Endometrium (tissue), 2 donors: Measurements from ENCODE around the gene CBLN2.
A peak's percentile ranks its signal among the peaks of the same experiment; 100 is the strongest.

Source experiments
- FAIRE-seq: peaks from 2 replicates; lab custom pipeline; 2012; peaks lifted over from hg19 to GRCh38; lab: Jason Lieb, UNC
- donor health status: control.
- donor health status: control.

The CBLN2 gene

DNA sequence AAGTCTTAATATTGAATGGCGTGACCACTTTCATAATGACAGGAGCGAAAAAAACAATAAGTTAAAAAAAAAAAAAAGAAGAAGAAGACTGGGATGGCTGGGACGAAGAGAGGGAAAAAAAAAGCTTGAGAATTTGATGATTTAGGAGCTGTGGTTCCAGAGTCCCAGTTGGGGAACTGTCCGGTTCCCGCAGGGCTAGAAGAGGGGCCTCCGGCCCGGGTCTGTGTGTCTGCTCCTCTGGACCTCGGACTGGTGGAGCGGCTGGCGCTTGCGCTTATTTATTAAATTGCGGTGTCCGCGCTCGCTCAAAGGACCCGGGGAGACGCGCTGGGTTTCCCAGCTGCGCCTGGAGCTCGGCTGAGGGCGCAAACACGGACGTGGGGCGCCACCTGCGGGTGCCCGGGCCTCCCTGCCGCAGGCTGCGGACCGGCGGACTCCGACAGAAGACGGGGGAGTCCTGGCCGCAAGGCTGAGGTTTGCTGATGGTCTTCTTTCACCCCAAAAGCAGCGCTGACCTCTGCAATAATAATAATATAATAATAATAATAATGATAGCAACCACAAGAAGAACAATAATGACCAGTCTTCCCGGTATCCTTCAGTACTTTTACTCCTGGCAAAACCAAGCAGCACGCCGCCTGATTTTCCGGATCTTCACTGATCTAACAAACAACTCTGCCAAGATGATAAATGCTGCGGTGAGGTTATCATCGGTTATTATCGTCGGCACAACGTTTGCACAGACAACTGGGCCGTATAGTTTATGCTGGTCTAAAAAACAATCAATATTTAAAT lies at the start of gene CBLN2:
TSS of gene CBLN2 (minus strand) at position 251 of the 795 bp plus-strand sequence. CDS start 2,182 bp downstream, outside the sequence.
- no peak for FAIRE-seq

DNA sequence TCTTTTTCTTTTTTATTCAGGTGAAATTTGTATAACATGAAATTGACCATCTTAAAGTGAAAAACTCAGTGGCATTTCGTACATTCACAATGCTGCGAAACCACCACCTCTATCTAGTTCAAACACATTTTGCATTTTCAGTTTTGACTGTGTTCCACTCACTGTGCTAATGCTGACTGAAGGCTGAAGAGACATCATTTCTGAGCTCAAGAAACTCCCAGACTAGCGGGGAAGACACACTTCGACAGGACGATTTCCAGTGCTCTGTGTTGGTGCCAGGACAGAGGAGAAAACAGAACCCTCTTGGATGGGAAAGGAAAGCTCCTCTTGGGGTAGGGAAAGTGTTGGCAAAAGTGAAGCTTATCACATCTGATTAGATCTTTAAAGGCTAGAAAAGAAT lies 44.2 kb upstream of the CBLN2 start:
- FAIRE-seq = no peak

DNA sequence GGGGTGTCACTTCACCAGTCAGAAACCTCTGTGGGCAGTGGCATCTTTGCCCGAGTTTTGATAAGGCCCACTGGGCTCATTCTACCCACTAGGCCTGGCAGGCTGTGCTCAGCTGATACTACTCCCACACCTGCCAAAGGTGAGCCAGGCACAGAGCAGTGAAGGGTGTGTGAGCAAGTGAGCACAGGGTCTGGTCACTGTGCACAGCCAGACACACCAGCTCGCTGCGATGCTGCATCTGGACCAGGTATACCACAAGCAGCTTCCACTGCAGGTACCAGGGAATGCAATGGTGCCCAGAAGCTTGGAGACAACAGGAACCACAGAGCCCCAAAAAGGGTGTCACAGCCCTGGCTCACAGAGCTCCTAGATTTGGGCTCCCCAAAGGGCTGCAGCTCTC lies 40.6 kb upstream of the CBLN2 start:
- FAIRE-seq = no peak

DNA sequence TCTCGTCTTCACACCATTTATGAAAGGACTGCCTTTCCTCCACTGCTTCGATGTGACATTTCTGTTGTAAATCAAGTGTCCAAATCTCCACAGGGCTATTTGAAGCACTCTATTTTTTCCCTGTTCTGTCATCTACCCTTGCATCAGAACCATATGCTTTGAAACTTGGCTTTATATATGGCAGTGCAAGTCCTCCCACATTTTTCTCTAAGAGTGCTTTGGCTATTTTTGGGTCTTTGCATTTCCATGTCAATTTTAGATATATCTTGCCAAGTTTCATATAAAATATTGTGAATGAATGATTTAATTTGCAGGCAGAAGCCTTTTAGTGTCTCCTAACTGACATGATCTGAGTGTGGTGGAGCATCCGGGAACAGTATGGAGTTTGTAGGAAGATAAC lies 37.8 kb upstream of the CBLN2 start:
- no peak for FAIRE-seq

DNA sequence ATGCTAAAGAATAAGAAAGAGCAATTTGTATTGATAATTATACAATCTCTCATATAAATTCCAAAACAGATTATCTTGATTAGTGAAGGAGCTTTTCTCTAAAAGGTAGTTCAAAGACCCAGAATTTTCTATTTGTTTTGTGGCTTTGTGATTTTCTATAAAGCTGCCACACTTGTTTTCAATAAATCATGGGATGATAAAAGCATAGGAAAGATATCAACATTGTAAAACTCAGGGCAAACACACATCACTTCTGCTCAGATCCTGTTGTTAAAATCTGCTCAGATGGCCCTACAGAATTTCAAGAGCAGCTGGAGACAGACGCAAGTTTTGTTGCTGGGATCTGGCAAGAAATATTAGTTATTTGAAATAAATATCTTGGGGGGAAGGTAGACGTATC lies 28.8 kb upstream of the CBLN2 start:
- FAIRE-seq = no peak

DNA sequence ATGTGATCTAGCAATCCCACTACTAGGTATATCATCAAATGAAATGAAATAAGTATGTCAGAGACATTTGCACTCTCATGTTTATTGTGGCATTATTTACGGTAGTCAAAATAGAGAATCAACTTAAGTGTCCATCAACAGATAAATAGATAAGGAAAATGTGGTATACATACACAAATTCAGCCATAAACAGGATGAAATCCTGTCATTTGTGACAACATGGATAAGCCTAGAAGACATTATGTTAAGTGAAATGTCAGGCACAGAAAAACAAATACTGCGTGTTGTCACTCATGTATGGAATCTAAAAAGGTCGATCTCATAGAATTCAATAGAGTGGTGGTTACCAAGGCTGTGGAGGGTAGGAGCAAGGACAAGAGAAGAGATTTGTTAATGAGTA lies 22.1 kb upstream of the CBLN2 start:
- FAIRE-seq = no peak

DNA sequence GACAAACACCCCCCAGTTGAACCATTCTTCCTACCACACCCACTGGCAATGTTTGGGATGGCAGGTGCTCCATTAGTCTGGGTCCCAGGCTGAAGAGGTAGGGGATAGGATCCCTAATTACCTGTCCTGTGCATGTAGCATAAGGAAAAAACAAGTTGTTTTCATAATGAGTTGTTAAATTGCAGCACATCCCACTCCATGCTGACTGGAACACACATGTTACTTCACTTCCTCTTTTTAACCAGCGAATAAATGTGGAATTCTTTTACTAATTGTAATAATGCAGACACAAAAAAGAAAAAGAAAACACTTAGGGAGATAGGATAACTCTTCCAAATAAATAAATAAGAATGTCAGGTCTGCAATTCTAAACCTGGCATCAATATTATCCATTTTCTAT lies 11.8 kb upstream of the CBLN2 start:
- no peak for FAIRE-seq

DNA sequence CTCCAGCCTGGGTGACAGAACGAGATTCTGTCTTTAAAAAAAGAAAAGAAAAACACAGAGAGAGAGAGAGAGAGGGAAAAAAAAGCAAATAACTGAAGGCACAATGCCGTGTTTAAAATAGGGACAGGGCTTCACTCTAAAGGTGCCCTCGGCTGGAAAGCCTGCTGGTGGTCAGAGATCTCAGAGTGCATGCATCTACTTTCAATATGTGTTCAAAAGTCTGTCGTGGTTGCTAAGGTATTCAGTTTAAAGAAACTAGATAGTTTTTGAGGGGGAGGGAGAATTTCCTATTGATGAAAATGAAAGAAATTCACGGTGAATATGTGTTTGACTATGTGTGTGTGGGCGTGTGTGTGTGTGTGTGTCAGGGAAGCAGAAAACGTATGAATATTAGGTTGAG lies 11.0 kb upstream of the CBLN2 start:
- FAIRE-seq = no peak

DNA sequence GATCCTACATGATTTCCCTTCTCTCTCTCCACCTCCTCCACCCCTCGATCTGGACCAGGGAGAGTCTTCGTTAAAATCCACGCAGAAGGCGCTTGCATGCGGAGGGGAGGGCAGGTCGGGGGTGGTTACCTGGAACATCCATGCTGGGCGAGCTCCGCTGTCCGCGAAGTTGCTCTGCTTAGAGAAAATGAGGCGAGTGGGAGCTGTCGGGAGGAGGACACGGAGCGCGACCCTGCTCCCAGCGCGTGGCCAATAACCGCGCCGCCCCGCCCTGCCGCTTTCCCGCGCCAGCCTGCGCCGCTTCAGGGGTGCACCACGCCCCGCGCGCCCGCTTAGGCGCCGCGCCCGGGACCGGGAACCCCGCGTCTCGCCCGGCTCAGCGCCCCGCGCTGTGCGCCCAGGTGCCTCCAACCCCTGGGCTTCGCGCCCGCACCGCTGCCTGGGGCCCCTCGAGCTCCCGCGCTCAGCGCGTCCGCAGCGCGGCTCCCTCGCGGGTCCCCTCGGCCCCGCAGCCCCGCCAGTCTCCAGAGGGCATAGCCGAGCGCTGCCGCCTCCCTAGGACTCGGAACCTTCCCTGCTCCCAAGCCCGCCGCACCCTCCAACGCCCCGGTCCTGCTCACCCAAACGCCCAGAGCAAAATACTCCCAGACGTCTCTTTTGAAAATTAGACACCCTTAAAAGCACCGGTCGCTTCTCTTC lies 636 bp downstream of the CBLN2 start:
- FAIRE-seq = no peak

DNA sequence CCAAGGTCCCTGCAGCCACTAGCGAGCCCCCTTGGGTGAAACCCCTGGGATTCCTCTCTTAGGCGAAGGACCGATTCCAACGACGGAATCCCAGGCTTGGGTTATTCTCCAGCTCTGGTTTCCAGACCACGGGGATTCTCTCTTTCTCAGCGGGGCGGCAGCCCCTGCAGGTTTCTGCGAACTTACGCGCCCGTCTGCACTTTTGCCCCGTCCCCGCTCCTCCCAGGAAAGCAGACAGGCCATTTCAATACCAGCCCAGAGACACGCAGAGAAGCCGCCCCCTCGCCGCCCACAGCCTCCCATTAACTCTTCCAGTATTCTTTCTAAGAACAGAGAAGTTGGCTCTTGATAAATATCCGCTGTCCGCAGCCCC lies 1.2 kb downstream of the CBLN2 start:
- FAIRE-seq = no peak

DNA sequence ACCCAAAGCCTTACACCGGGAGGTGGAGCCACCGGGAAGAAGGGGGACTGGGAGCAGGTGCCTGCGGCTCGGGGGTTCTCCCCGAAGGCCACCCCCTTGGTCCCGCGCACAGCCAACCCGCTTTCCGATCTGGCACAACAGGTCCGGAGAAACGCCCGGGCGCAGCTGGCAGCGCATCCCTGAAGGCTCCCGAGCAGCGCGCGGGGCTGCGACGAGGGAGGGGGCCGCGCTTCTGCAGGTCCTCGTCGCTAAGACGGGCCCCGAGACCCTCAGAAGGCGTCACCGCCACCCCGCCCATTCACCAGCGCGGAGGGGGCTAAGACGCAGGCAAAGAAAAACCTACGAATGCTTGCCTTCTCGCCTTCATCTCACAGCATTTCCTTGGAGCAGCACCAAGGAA lies 1.8 kb downstream of the CBLN2 start:
- FAIRE-seq = no peak

DNA sequence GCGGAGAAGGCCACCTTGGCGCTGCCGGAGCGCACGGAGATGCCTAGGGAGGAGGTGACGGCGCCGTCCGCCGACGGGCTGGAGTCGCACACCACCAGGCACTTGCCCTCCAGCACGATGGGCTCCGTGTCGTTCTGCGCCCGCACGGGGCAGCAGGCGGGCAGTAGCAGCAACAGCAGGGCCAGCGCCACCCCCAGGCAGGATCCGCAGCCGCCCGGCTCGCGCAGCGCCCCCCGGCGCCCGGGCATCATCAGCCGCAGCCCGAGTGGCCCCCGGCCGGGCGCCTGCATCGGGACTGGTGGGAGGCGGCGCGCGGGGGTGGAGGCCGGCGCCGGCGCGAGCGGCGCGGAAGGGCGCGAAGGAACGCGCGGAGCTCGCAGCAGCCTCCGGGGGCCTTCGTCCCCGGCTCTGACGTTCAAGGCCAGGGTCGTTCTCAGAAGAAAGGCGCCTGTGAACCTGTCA lies 2.2 kb downstream of the CBLN2 start:
- no peak for FAIRE-seq

DNA sequence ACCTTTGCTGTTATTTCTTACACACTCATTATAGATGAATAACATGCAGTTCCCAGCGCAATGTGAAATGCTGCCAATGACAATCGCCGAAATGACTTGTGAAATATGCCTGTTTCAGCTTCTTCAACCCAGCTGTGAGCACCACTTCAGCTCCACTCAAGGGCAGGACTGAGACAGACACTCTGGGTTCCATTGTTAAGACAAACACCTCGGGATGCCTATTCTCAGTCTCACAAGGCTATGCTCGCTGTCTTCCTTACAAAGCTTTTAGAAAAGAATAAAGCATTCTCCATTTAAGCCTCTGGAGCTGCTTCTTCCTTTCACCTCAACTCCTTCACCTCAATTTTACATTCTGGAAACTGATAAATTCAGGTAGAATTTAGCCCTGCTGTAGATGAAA lies 4.2 kb downstream of the CBLN2 start:
- no peak for FAIRE-seq

DNA sequence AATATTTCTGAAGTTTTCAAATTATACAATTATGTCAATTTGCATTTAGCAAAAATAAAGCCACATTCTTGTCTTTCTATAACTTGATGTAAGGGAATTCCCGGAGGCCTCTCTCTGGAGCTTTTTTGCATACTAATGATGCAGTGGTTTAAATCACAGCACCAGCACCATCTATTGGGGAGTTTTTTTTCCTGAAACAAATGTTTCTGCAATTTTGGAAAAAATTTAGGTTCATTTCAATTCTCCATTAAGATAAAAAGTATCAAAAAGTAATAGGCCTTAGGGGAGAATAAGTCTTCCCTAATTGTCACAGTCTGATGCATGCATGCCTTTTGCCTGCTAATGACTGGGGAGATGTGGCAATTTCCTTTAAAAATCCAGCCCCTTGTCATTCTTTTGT lies 13.5 kb downstream of the CBLN2 start:
- FAIRE-seq = peak; percentile 4

DNA sequence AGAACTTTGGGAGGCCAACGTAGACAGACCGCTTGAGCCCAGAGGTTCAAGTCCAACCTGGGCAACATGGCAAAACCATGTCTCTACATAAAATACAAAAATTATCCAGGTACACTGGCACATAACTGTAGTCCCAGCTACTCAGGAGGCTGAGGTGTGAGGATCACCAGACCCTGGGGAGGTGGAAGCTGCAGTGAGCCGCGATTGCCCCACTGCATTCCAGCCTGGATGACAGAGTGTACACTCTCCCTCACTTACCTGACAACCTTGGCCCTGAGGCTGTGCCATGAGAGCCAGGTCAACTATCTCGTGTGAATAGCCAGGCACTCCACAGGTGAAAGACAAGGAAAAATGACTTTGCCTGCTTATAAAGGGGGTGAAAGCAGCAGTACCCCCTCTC lies 39.3 kb downstream of the CBLN2 start:
- FAIRE-seq = no peak

DNA sequence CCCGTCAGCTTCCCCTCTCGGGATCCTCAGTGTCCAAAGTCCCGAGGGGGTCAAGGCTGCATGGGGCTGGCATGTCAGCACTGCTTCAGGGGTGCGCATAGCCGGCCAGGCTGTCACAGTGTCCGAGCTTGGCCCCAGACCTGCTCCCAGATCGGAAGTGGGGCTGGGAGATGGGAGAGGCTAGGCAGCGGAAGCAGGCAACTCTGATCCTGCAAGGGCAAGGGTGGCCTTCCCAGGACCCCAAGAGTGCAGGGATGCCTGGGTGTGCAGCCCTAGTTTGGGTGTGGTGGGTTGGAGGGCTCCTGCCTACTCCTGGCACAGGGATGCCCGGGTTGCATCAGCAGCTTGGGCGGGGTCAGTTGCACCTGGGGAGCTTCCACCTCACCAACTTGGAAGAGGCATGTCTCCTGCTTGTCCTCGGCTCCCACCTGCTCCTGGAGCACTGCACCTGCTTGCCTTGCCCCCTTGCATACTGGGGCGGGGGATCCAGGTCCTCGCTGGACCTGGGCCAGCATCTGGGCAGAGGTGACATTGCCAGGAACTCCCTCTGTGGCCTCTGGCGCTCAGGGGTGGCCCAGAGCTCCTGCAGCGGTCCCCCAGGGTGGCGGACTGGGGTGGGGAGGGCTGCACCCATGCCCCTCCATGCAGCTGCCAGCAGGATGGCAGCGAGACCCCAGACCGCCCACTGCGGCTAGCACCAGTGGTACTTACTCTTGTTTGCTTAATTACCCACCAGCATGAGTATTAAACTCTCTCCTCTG lies 41.3 kb downstream of the CBLN2 start:
- FAIRE-seq = no peak

DNA sequence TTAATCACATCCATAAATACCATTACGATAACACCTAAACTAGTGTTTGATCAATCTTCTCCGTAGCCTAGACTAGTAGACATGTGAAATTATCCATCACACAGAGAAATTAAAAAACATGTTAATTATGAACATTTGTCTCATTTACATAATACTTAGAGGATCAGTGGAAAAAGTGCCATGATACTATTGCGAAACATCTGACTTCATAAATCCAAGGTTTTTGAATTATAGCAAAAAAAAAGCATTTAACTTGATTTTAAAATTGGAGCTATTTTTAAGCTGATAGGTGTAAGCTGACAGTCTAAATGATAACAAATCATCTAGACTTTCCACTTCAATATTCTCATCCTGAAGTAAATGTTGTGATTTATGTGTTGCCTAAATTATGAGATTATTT lies 51.6 kb downstream of the CBLN2 start:
- no peak for FAIRE-seq
